GM23338 (cell line): Measurements from ENCODE around the gene PPP2R5B. TPM values are rescaled to one million over a fixed set of nuclear protein-coding genes. Genes with fewer than 3 reads are reported as not detected.

Experiments
- ATAC-seq: fragments of 200-7000 bp; cut with Tn5 transposase; 3 replicates; pipeline ENCODE4 v1.9.1; 2020
- DNase-seq: peaks from one replicate; pipeline ENCODE4 v3.0.0-alpha.2; 2015; ENCODE audit warnings: low spot score
- H2AFZ ChIP-seq: fragments of 200-600 bp; sonication (generic); 2 replicates; pipeline ENCODE4 v1.8.0; 2016; ENCODE audit warnings: antibody characterized with exemption, mild to moderate bottlenecking, moderate library complexity
- H3F3A ChIP-seq: fragments of 200-600 bp; sonication (generic); replicated peaks from 2 replicates; pipeline ENCODE4 v1.8.0; 2017; ENCODE audit warnings: antibody characterized with exemption, mixed run types, low read depth
- H3K27ac ChIP-seq: fragments of 200-600 bp; sonication (generic); 2 replicates; pipeline ENCODE4 v1.6.1; 2016; ENCODE audit warnings: low read depth
- H3K27me3 ChIP-seq: fragments of 200-600 bp; sonication (generic); 2 replicates; pipeline ENCODE4 v1.8.0; 2016; ENCODE audit warnings: mild to moderate bottlenecking, mixed run types, moderate library complexity; ENCODE audit not compliant: insufficient read depth
- H3K36me3 ChIP-seq: fragments of 200-600 bp; sonication (generic); 2 replicates; pipeline ENCODE4 v1.8.0; 2016; ENCODE audit warnings: mild to moderate bottlenecking; ENCODE audit not compliant: insufficient read depth
- H3K4me1 ChIP-seq: fragments of 200-600 bp; sonication (generic); 2 replicates; pipeline ENCODE4 v1.8.0; 2016; ENCODE audit warnings: mild to moderate bottlenecking, moderate library complexity; ENCODE audit not compliant: insufficient read depth
- H3K4me2 ChIP-seq: fragments of 200-600 bp; sonication (generic); 2 replicates; pipeline ENCODE4 v1.7.1; 2017; ENCODE audit warnings: mixed run types
- H3K4me3 ChIP-seq: fragments of 200-600 bp; sonication (generic); 2 replicates; pipeline ENCODE4 v1.6.1; 2016; ENCODE audit warnings: mixed run types
- H3K79me2 ChIP-seq: fragments of 200-600 bp; sonication (generic); replicated peaks from 2 replicates; pipeline ENCODE4 v1.8.0; 2017; ENCODE audit warnings: mild to moderate bottlenecking; ENCODE audit not compliant: insufficient read depth
- H3K9me2 ChIP-seq: fragments of 200-600 bp; sonication (generic); 2 replicates; pipeline ENCODE4 v1.8.0; 2017; ENCODE audit not compliant: insufficient read depth
- H4K20me1 ChIP-seq: fragments of 200-600 bp; sonication (generic); replicated peaks from 2 replicates; pipeline ENCODE4 v1.8.0; 2017; ENCODE audit warnings: mild to moderate bottlenecking; ENCODE audit not compliant: insufficient read depth
- H3K27ac Mint-ChIP-seq: 2 replicates; pipeline ENCODE4 v1.8.0; 2020; ENCODE audit warnings: inconsistent platforms, mild to moderate bottlenecking, moderate library complexity, mixed read lengths
- H3K27me3 Mint-ChIP-seq: 3 replicates; pipeline ENCODE4 v1.8.0; 2022; ENCODE audit warnings: low read depth, mild to moderate bottlenecking, moderate library complexity, mixed read lengths, inconsistent platforms; ENCODE audit not compliant: insufficient read depth, poor library complexity
- H3K36me3 Mint-ChIP-seq: 3 replicates; pipeline ENCODE4 v1.8.0; 2021; ENCODE audit warnings: low read depth, mild to moderate bottlenecking, inconsistent platforms, moderate library complexity, mixed read lengths
- H3K4me1 Mint-ChIP-seq: 3 replicates; pipeline ENCODE4 v1.8.0; 2020; ENCODE audit warnings: mild to moderate bottlenecking, inconsistent platforms, mixed read lengths
- H3K4me3 Mint-ChIP-seq: 3 replicates; pipeline ENCODE4 v1.8.0; 2021; ENCODE audit warnings: moderate library complexity, mild to moderate bottlenecking, inconsistent platforms, mixed read lengths
- H3K9me3 Mint-ChIP-seq: 3 replicates; pipeline ENCODE4 v1.8.0; 2020; ENCODE audit warnings: moderate library complexity, mild to moderate bottlenecking, inconsistent platforms, mixed read lengths
- EZH2 ChIP-seq: fragments of 200-600 bp; sonication (generic); IDR thresholded peaks from one replicate; pipeline ENCODE4 v1.8.0; 2017; ENCODE audit warnings: antibody characterized with exemption, mild to moderate bottlenecking, low read depth; ENCODE audit not compliant: unreplicated experiment
- EZH2phosphoT487 ChIP-seq: fragments of 200-600 bp; sonication (generic); IDR thresholded peaks from one replicate; pipeline ENCODE4 v1.8.1; 2018; ENCODE audit warnings: antibody characterized with exemption; ENCODE audit not compliant: unreplicated experiment
- JUNB ChIP-seq: IDR thresholded peaks from one replicate; pipeline ENCODE4 v1.6.1; 2016; ENCODE audit warnings: antibody characterized with exemption; ENCODE audit not compliant: unreplicated experiment
- NANOG ChIP-seq: IDR thresholded peaks from 2 replicates; pipeline ENCODE4 v1.6.1; 2016; ENCODE audit warnings: antibody characterized with exemption, borderline replicate concordance
- REST ChIP-seq: IDR thresholded peaks from one replicate; pipeline ENCODE4 v1.6.1; 2018; ENCODE audit warnings: antibody characterized with exemption; ENCODE audit not compliant: unreplicated experiment
- STAT1 ChIP-seq: IDR thresholded peaks from one replicate; pipeline ENCODE4 v1.6.1; 2016; ENCODE audit warnings: antibody characterized with exemption; ENCODE audit not compliant: unreplicated experiment
- ZNF331 ChIP-seq: fragments of 250-450 bp; sonication (Bioruptor Pico); IDR thresholded peaks from 2 replicates; pipeline ENCODE4 v1.5.0; 2020; ENCODE audit warnings: low read depth, mild to moderate bottlenecking, moderate library complexity
- ZNF462 ChIP-seq: fragments of 250-450 bp; sonication (Bioruptor Pico); IDR thresholded peaks from 2 replicates; pipeline ENCODE4 v1.5.0; 2020; ENCODE audit warnings: mild to moderate bottlenecking, moderate library complexity
- polyA plus RNA-seq: library from polyadenylated mRNA; unstranded; fragments of >200 nt; fragmentation: Nextera tagmentation; extraction: Ambion mirVana; gene quantifications from 2 replicates; pipeline ENCODE4 v1.2.1, GENCODE V29; 2016
- total RNA-seq: library from RNA; depleted of rRNA; stranded (reverse); fragments of >200 nt; shearing (Covaris generic); gene quantifications from 2 replicates; pipeline ENCODE4 v1.2.3, GENCODE V29; 2014
- TF ChIP-seq, protein P1 (sequence below), 2 experiments: fragments of 200-600 bp in 1 of 2; sonication (generic) in 1 of 2; conservative IDR thresholded peaks; 2 replicates each; pipeline versions ENCODE4 v1.5.1 to v1.6.1; 2016 to 2017; ENCODE audit warnings: antibody characterized with exemption in 2 of 2, low read depth in 2 of 2, mild to moderate bottlenecking in 2 of 2, moderate library complexity in 1 of 2

The PPP2R5B gene
- total and polyA plus RNA-seq, 2 experiments from 2014 or later = 2.8 to 5.8 TPM

DNA sequence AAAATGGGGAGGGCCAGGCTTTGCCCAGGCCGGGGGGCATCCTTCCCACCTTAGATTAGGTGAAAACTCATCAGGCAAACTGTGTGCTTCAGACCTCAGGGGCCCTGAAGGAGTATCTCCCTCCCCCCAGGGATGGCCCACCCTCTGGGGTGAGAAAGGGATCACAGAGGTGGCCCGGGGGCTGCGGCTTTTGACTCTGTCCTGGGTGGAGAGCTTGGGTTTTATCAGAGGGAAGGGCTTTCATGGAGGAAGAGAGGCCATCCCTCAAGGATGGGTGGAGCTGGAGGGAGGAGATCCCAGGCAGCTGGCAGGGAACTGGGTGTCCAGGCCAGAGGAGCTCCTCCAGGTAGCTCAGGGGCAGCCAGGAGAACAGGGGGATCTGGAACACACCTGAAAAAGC, 3.1 kb upstream of the PPP2R5B start:
- Mint-ChIP-seq H3K4me1 (peaks cover 15% of the 10 kb centered on the region), H3K36me3 (no peaks in the 10 kb centered on the region), H3K27me3 (peaks cover 11% of the 10 kb centered on the region), H3K9me3 (no peaks in the 10 kb centered on the region; the same call in 2 of the 3 replicates), H3K27ac (no peak overlapping the region), H3K4me3 (no peak overlapping the region)
- H3K79me2 ChIP-seq = no peaks in the 10 kb centered on the region
- H3K4me2 ChIP-seq = no peak overlapping the region
- no peaks in the 10 kb centered on the region for H3K27me3 ChIP-seq
- no peak for DNase-seq
- no peak overlapping the region for H3K4me3 ChIP-seq
- H3K9me2 ChIP-seq = no peaks in the 10 kb centered on the region
- H4K20me1 ChIP-seq = no peaks in the 10 kb centered on the region
- TF ChIP-seq ZNF331 (CRISPR knock-in tag) = no peak
- TF ChIP-seq, protein P1, sequence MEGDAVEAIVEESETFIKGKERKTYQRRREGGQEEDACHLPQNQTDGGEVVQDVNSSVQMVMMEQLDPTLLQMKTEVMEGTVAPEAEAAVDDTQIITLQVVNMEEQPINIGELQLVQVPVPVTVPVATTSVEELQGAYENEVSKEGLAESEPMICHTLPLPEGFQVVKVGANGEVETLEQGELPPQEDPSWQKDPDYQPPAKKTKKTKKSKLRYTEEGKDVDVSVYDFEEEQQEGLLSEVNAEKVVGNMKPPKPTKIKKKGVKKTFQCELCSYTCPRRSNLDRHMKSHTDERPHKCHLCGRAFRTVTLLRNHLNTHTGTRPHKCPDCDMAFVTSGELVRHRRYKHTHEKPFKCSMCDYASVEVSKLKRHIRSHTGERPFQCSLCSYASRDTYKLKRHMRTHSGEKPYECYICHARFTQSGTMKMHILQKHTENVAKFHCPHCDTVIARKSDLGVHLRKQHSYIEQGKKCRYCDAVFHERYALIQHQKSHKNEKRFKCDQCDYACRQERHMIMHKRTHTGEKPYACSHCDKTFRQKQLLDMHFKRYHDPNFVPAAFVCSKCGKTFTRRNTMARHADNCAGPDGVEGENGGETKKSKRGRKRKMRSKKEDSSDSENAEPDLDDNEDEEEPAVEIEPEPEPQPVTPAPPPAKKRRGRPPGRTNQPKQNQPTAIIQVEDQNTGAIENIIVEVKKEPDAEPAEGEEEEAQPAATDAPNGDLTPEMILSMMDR (conservative IDR thresholded peaks at IDR 0.05; ENCODE audit: low read depth in 2 of 2) = no peak
- TF ChIP-seq ZNF462 (CRISPR knock-in tag) = no peak
- no peak for TF ChIP-seq STAT1
- TF ChIP-seq REST = no peak
- no peak for TF ChIP-seq EZH2
- TF ChIP-seq EZH2phosphoT487 = no peak
- no peak for TF ChIP-seq NANOG
- TF ChIP-seq JUNB = no peak
- ATAC-seq = no peak
- H3F3A ChIP-seq = no peaks in the 10 kb centered on the region
- H3K36me3 ChIP-seq = no peaks in the 10 kb centered on the region
- H3K27ac ChIP-seq = no peak overlapping the region
- no peak overlapping the region for H2AFZ ChIP-seq
- H3K4me1 ChIP-seq = peaks cover 12% of the 10 kb centered on the region
